Nucleus accumbens (tissue), 56 donors: Measurements from ENCODE around the gene ADGRL3.
"Not testable (repeated sequence)": the region's sequence is repeated elsewhere in the genome, so short reads cannot be mapped to it uniquely, and the experiment has no call there.

ENCODE experiments used
- DNase-seq, 56 donors: peaks; one replicate each; lab custom pipeline; 2025; lab: John Stamatoyannopoulos, UW

Gene ADGRL3

GRCh38 chr4:61714387-61714911 lies 514.3 kb downstream of the ADGRL3 start:
- no peak for DNase-seq

GRCh38 chr4:61716426-61716825 lies 516.3 kb downstream of the ADGRL3 start:
- DNase-seq, result no peak

- no peak for DNase-seq
Measured at GRCh38 chr4:61723492-61723891, 523.4 kb downstream of the ADGRL3 start.

GRCh38 chr4:61727286-61727685 lies 527.2 kb downstream of the ADGRL3 start:
- DNase-seq, result no peak

GRCh38 chr4:61734409-61734808 lies 534.3 kb downstream of the ADGRL3 start:
- no peak for DNase-seq

- no peak for DNase-seq
Measured at GRCh38 chr4:61739887-61740286, 539.8 kb downstream of the ADGRL3 start.

GRCh38 chr4:61740886-61741285 lies 540.8 kb downstream of the ADGRL3 start:
- peak in 1 of 56 donors; percentile 11 for DNase-seq

GRCh38 chr4:61741327-61742096 lies 541.4 kb downstream of the ADGRL3 start:
- DNase-seq, result peak in 13 of 56 donors; percentile 0 to 26 (median 10)

GRCh38 chr4:61750810-61751209 lies 550.7 kb downstream of the ADGRL3 start:
- DNase-seq, result no peak

- no peak for DNase-seq
Measured at GRCh38 chr4:61752617-61753016, 552.5 kb downstream of the ADGRL3 start.

- no peak for DNase-seq
Measured at GRCh38 chr4:61753739-61754138, 553.6 kb downstream of the ADGRL3 start.

- not testable (repeated sequence) for DNase-seq
Measured at GRCh38 chr4:61756937-61757336, 556.8 kb downstream of the ADGRL3 start.

GRCh38 chr4:61757983-61758382 lies 557.9 kb downstream of the ADGRL3 start:
- DNase-seq, result not testable (repeated sequence)

GRCh38 chr4:61758596-61758995 lies 558.5 kb downstream of the ADGRL3 start:
- not testable (repeated sequence) for DNase-seq

- DNase-seq, result not testable (repeated sequence)
Measured at GRCh38 chr4:61759245-61759644, 559.1 kb downstream of the ADGRL3 start.

- DNase-seq, result not testable (repeated sequence)
Measured at GRCh38 chr4:61759885-61760284, 559.8 kb downstream of the ADGRL3 start.

GRCh38 chr4:61760820-61761219 lies 560.7 kb downstream of the ADGRL3 start:
- DNase-seq, result no peak

GRCh38 chr4:61762722-61763627 lies 562.8 kb downstream of the ADGRL3 start:
- no peak for DNase-seq

GRCh38 chr4:61763682-61764081 lies 563.6 kb downstream of the ADGRL3 start:
- DNase-seq, result no peak

- DNase-seq, result not testable (repeated sequence)
Measured at GRCh38 chr4:61764090-61764489, 564.0 kb downstream of the ADGRL3 start.
